ENCODE results near the gene NAIF1.

NAIF1 gene

GRCh38 chr9:128102196-128102595, 35.1 kb upstream of the NAIF1 start:
- Histone ChIP-seq H3K27me3 (ENCODE audit: insufficient read depth, low read length) (no peaks in the 10 kb centered on the region), H3K4me1 (ENCODE audit: insufficient read depth, low read length, severe bottlenecking) (peaks cover 21% of the 10 kb centered on the region), H3K9ac (ENCODE audit: low read length) (no peak overlapping the region), H3K27ac (ENCODE audit: low read depth, low read length, poor library complexity, severe bottlenecking) (peak overlapping the region; percentile 65), H3K4me3 (ENCODE audit: low read depth, low read length, poor library complexity, severe bottlenecking) (no peak overlapping the region), H4K20me1 (ENCODE audit: insufficient read depth, low read length) (no peaks in the 10 kb centered on the region), H3K79me2 (ENCODE audit: insufficient read depth, low read length) (peaks cover under 1% of the 10 kb centered on the region; the same call in 1 of the 2 replicates), H3K4me2 (ENCODE audit: low read length) (no peak overlapping the region), H3K36me3 (ENCODE audit: insufficient read depth, low read length) (peaks cover 44% of the 10 kb centered on the region), H3K9me2 (ENCODE audit: low read depth, low read length) (no peaks in the 10 kb centered on the region), H3K9me3 (ENCODE audit: low read length) (no peaks in the 10 kb centered on the region), H2AFZ (ENCODE audit: low read length) (no peak overlapping the region), H3F3A (ENCODE audit: insufficient read depth, low read length) (no peaks in the 10 kb centered on the region)
- no peak for TF ChIP-seq EZH2 (IDR thresholded peaks at IDR 0.05; ENCODE audit: borderline replicate concordance, low read length)
- no peak for TF ChIP-seq CTCF (IDR thresholded peaks at IDR 0.05; ENCODE audit: low read length)

- no peaks in the 10 kb centered on the region for H4K20me1 ChIP-seq (ENCODE audit: insufficient read depth, low read length)
- peaks cover 21% of the 10 kb centered on the region for H3K4me1 ChIP-seq (ENCODE audit: insufficient read depth, low read length, severe bottlenecking)
- H3K9me2 ChIP-seq (ENCODE audit: low read depth, low read length), result no peaks in the 10 kb centered on the region
- H3K9ac ChIP-seq (ENCODE audit: low read length), result no peak overlapping the region
- peaks cover 5% of the 10 kb centered on the region; the same call in 1 of the 2 replicates for H3K79me2 ChIP-seq (ENCODE audit: insufficient read depth, low read length)
- no peak overlapping the region for H3K27ac ChIP-seq (ENCODE audit: low read depth, low read length, poor library complexity, severe bottlenecking)
- no peak overlapping the region for H3K4me3 ChIP-seq (ENCODE audit: low read depth, low read length, poor library complexity, severe bottlenecking)
- no peaks in the 10 kb centered on the region for H3K27me3 ChIP-seq (ENCODE audit: insufficient read depth, low read length)
- peaks cover 39% of the 10 kb centered on the region for H3K36me3 ChIP-seq (ENCODE audit: insufficient read depth, low read length)
- no peaks in the 10 kb centered on the region for H3K9me3 ChIP-seq (ENCODE audit: low read length)
- H2AFZ ChIP-seq (ENCODE audit: low read length), result no peak overlapping the region
- no peaks in the 10 kb centered on the region for H3F3A ChIP-seq (ENCODE audit: insufficient read depth, low read length)
- no peak overlapping the region for H3K4me2 ChIP-seq (ENCODE audit: low read length)
- no peak for TF ChIP-seq CTCF (IDR thresholded peaks at IDR 0.05; ENCODE audit: low read length)
These were observed 34.6 kb upstream of the NAIF1 start for GRCh38 chr9:128101690-128102089.

GRCh38 chr9:128101231-128101661, 34.1 kb upstream of the NAIF1 start:
- H3K9ac ChIP-seq (ENCODE audit: low read length), result no peak overlapping the region
- H3K4me3 ChIP-seq (ENCODE audit: low read depth, low read length, poor library complexity, severe bottlenecking), result no peak overlapping the region
- H3K9me3 ChIP-seq (ENCODE audit: low read length), result no peaks in the 10 kb centered on the region
- H3K79me2 ChIP-seq (ENCODE audit: insufficient read depth, low read length), result peaks cover 6% of the 10 kb centered on the region; the same call in 1 of the 2 replicates
- no peak for TF ChIP-seq CTCF (IDR thresholded peaks at IDR 0.05; ENCODE audit: low read length)
- no peak for TF ChIP-seq EZH2 (IDR thresholded peaks at IDR 0.05; ENCODE audit: borderline replicate concordance, low read length)
- H3K36me3 ChIP-seq (ENCODE audit: insufficient read depth, low read length), result peaks cover 35% of the 10 kb centered on the region
- no peak overlapping the region for H2AFZ ChIP-seq (ENCODE audit: low read length)
- H3F3A ChIP-seq (ENCODE audit: insufficient read depth, low read length), result no peaks in the 10 kb centered on the region
- no peaks in the 10 kb centered on the region for H4K20me1 ChIP-seq (ENCODE audit: insufficient read depth, low read length)
- no peaks in the 10 kb centered on the region for H3K27me3 ChIP-seq (ENCODE audit: insufficient read depth, low read length)
- no peaks in the 10 kb centered on the region for H3K9me2 ChIP-seq (ENCODE audit: low read depth, low read length)
- H3K4me2 ChIP-seq (ENCODE audit: low read length), result no peak overlapping the region
- no peak overlapping the region for H3K27ac ChIP-seq (ENCODE audit: low read depth, low read length, poor library complexity, severe bottlenecking)
- H3K4me1 ChIP-seq (ENCODE audit: insufficient read depth, low read length, severe bottlenecking), result peaks cover 21% of the 10 kb centered on the region
